Mesenchymal stem cell (in vitro differentiated cells and primary cell): ENCODE results near the gene CCDC150.

Experiments
- DNase-seq: peaks from one replicate; pipeline ENCODE4 v3.0.0-alpha.2; 2013
- H2AFZ ChIP-seq: one replicate; pipeline ENCODE4 v1.6.1; 2013; ENCODE audit warnings: low read depth, mild to moderate bottlenecking, control low read depth, inconsistent platforms, low read length, moderate library complexity
- H2AK5ac ChIP-seq: 2 replicates; pipeline ENCODE4 v1.6.1; 2013; ENCODE audit warnings: low read length, moderate library complexity, mild to moderate bottlenecking, inconsistent platforms; ENCODE audit not compliant: severe bottlenecking
- H2BK120ac ChIP-seq: one replicate; pipeline ENCODE4 v1.6.1; 2013; ENCODE audit warnings: low read depth, mild to moderate bottlenecking, inconsistent platforms, low read length, moderate library complexity
- H2BK12ac ChIP-seq, 2 experiments: one replicate each; pipeline ENCODE4 v1.6.1; 2013; ENCODE audit warnings: inconsistent platforms in 2 of 2, low read length in 2 of 2, mild to moderate bottlenecking in 2 of 2, moderate library complexity in 2 of 2, control low read depth in 1 of 2
- H2BK15ac ChIP-seq: one replicate; pipeline ENCODE4 v1.6.1; 2013; ENCODE audit warnings: mild to moderate bottlenecking, low read depth, inconsistent platforms; ENCODE audit not compliant: poor library complexity, severe bottlenecking
- H2BK5ac ChIP-seq: 2 replicates; pipeline ENCODE4 v1.6.1; 2013; ENCODE audit warnings: low read depth, mild to moderate bottlenecking, low read length, control low read depth, inconsistent platforms; ENCODE audit not compliant: poor library complexity, severe bottlenecking
- H3K14ac ChIP-seq, 2 experiments: one replicate each; pipeline ENCODE4 v1.6.1; 2013; ENCODE audit warnings: inconsistent platforms in 2 of 2, low read length in 2 of 2, control low read depth in 1 of 2, mild to moderate bottlenecking in 1 of 2, moderate library complexity in 1 of 2
- H3K18ac ChIP-seq, 2 experiments: one replicate each; pipeline ENCODE4 v1.6.1; 2013; ENCODE audit warnings: inconsistent platforms in 2 of 2, low read length in 2 of 2, control low read depth in 1 of 2, low read depth in 1 of 2, mild to moderate bottlenecking in 1 of 2
- H3K23ac ChIP-seq, 2 experiments: one replicate each; pipeline ENCODE4 v1.6.1; 2013; ENCODE audit warnings: inconsistent platforms in 2 of 2, low read length in 2 of 2, mild to moderate bottlenecking in 2 of 2, moderate library complexity in 2 of 2, control low read depth in 1 of 2
- H3K27ac ChIP-seq: 2 replicates; pipeline ENCODE4 v1.5.1; 2013; ENCODE audit warnings: mild to moderate bottlenecking, moderate library complexity, low read length, control low read depth, inconsistent platforms; ENCODE audit not compliant: poor library complexity, severe bottlenecking
- H3K27me3 ChIP-seq, 2 experiments: 2 replicates each; pipeline versions ENCODE4 v1.6.1 to v1.7.0; 2013; ENCODE audit warnings: low read length in 2 of 2, mild to moderate bottlenecking in 2 of 2, moderate library complexity in 2 of 2, control low read depth in 1 of 2, inconsistent platforms in 1 of 2; ENCODE audit not compliant: control insufficient read depth in 1 of 2, insufficient read depth in 1 of 2
- H3K36me3 ChIP-seq, 2 experiments: 2 replicates each; pipeline versions ENCODE4 v1.6.1 to v1.7.0; 2013; ENCODE audit warnings: low read length in 2 of 2, control low read depth in 1 of 2, inconsistent platforms in 1 of 2, low read depth in 1 of 2, mild to moderate bottlenecking in 1 of 2; ENCODE audit not compliant: insufficient read depth in 2 of 2, control insufficient read depth in 1 of 2
- H3K4ac ChIP-seq, 2 experiments: one replicate each; pipeline ENCODE4 v1.6.1; 2013; ENCODE audit warnings: inconsistent platforms in 2 of 2, low read length in 2 of 2, mild to moderate bottlenecking in 2 of 2, moderate library complexity in 2 of 2, control low read depth in 1 of 2, low read depth in 1 of 2
- H3K4me1 ChIP-seq: 2 replicates; pipeline ENCODE4 v1.6.1; 2013; ENCODE audit warnings: low read depth, low read length, control low read depth; ENCODE audit not compliant: control insufficient read depth, insufficient read depth
- H3K4me2 ChIP-seq: 2 replicates; pipeline ENCODE4 v1.6.1; 2013; ENCODE audit warnings: low read length, mild to moderate bottlenecking, inconsistent platforms; ENCODE audit not compliant: poor library complexity, severe bottlenecking
- H3K4me3 ChIP-seq, 2 experiments: 2 replicates each; pipeline versions ENCODE4 v1.5.1 to v1.7.0; 2013; ENCODE audit warnings: low read length in 2 of 2, mild to moderate bottlenecking in 2 of 2, control low read depth in 1 of 2, low read depth in 1 of 2; ENCODE audit not compliant: insufficient read depth in 1 of 2
- H3K79me1 ChIP-seq: replicated peaks from 2 replicates; pipeline ENCODE4 v1.6.1; 2013; ENCODE audit warnings: mild to moderate bottlenecking, control low read depth, low read length, inconsistent platforms; ENCODE audit not compliant: poor library complexity, severe bottlenecking
- H3K9ac ChIP-seq: 2 replicates; pipeline ENCODE4 v1.7.0; 2013; ENCODE audit warnings: mild to moderate bottlenecking, low read length, moderate library complexity
- H3K9me3 ChIP-seq: 2 replicates; pipeline ENCODE4 v1.7.0; 2013; ENCODE audit warnings: mild to moderate bottlenecking, low read length; ENCODE audit not compliant: control insufficient read depth
- H4K8ac ChIP-seq: one replicate; pipeline ENCODE4 v1.6.1; 2013; ENCODE audit warnings: inconsistent platforms, mild to moderate bottlenecking, low read length, moderate library complexity
- H4K91ac ChIP-seq: one replicate; pipeline ENCODE4 v1.6.1; 2013; ENCODE audit warnings: mild to moderate bottlenecking, low read length, inconsistent platforms
- WGBS: methylation state at CpG from one replicate; pipeline ENCODE4 v1.1.7; 2013; ENCODE audit warnings: mixed read lengths; 5-methylcytosine and 5-hydroxymethylcytosine counted together

CCDC150 gene

DNA sequence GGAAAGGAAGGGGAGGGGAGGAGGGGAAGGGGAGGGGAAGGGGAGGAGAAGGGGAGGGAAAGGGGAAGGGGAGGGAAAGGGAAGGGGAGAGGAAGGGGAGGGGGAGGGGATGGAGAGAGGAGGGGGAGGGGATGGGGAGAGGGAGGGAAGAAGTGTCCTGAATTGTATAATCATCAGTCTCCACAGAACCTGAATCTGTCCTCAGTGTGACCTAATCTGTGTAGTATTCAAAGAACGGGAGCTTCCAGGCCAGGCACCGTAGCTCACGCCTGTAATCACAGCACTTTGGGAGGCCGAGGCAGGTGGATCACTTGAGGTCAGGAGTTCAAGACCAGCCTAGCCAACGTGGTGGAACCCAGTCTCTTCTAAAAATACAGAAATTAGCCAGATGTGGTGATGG lies 41.1 kb upstream of the CCDC150 start:
- no peak overlapping the region for H3K27ac ChIP-seq
- H3K79me1 ChIP-seq = no peaks in the 10 kb centered on the region
- H3K18ac ChIP-seq = no peak overlapping the region
- H3K4me1 ChIP-seq = peaks cover 12% of the 10 kb centered on the region
- H3K14ac ChIP-seq = no peak overlapping the region
- no peak overlapping the region for H2BK12ac ChIP-seq
- no peak overlapping the region for H2BK15ac ChIP-seq
- DNase-seq = no peak
- H3K27me3 ChIP-seq = no peaks in the 10 kb centered on the region
- H2BK5ac ChIP-seq = no peak overlapping the region
- H3K4me3 ChIP-seq = no peak overlapping the region
- no peak overlapping the region for H4K8ac ChIP-seq
- WGBS = 94% methylated on average over 5 of the region's 5 CpGs
- no peak overlapping the region for H2AK5ac ChIP-seq
- H4K91ac ChIP-seq = no peak overlapping the region
- no peak overlapping the region for H2AFZ ChIP-seq
- H3K9me3 ChIP-seq = no peaks in the 10 kb centered on the region
- H3K9ac ChIP-seq = no peak overlapping the region
- H2BK120ac ChIP-seq = no peak overlapping the region
- peaks cover 0 to under 1% of the 10 kb centered on the region in 2 experiments for H3K36me3 ChIP-seq
- H3K23ac ChIP-seq = no peak overlapping the region
- no peak overlapping the region for H3K4ac ChIP-seq
- no peak overlapping the region for H3K4me2 ChIP-seq

DNA sequence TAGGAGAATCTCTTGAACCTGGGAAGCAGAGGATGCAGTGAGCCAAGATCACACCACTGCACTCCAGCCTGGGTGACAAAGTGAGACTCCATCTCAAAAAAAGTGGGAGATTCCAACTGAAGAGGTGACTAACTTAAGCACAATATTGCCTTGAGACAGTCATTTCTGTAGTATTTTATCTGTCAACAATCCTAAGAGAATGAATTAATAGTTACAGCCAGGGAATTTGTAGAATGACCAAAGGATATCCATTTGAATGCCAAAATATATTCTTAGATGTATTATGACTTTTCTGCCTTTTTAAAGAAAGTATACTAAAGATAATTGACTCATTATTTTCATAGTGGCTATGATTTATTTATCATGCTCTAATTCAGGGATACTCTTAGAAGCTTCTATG lies 40.7 kb upstream of the CCDC150 start:
- Histone ChIP-seq H3K4me1 (peaks cover 8% of the 10 kb centered on the region), H3K4me3 (no peak overlapping the region), H3K18ac (no peak overlapping the region), H3K14ac (no peak overlapping the region), H2BK120ac (no peak overlapping the region), H4K91ac (no peak overlapping the region), H3K79me1 (no peaks in the 10 kb centered on the region), H2BK5ac (no peak overlapping the region), H3K4me2 (no peak overlapping the region), H2BK12ac (no peak overlapping the region), H3K27me3 (no peaks in the 10 kb centered on the region), H3K36me3 (no peaks in the 10 kb centered on the region), H2AK5ac (no peak overlapping the region), H2BK15ac (no peak overlapping the region), H3K27ac (no peak overlapping the region), H4K8ac (no peak overlapping the region), H3K23ac (no peak overlapping the region), H3K9me3 (no peaks in the 10 kb centered on the region), H3K9ac (no peak overlapping the region), H3K4ac (no peak overlapping the region), H2AFZ (no peak overlapping the region)
- no peak for DNase-seq

DNA sequence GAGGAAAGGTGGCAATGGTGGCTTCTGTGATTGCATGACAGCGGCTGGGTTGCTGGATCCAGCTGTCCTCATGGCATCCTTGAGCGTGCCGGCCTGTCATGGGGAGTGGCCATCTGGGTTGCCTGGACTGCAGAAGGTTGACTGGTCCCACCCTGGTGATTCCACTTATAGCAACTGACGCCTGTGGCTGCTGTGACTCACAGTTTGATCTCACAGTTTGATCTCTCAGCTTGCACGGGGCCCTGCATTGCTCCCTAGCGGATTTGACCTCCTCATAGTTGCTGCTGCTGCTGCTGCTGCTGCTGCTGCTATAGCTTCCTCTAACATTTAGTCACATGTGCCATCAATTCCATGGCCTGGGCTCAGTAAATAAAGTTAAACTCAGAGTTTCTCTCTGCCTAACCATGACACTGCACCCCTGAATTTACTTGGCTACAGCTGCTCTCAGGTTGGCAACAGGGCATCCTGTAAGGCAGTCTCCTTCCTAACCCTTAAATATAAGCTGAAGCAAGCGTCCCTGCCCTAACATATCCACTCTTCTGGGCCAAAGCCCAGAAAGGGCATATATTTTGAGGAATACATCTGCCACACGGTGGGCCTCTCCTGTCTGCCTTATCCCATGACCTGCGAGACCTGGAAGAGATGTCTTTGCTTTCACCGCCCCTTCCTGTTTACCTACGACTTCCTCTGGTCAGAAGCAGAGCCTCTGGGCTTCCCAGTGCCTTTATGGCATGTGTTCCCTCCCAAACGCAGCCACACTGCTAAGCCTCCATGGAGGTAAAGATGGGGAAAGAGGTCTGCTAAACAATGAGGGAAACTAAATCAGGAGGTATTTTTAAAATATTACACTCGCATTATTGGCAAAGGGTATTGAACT lies 37.8 kb upstream of the CCDC150 start:
- 45% methylated on average over 11 of the region's 13 CpGs for WGBS
- H3K79me1 ChIP-seq = no peaks in the 10 kb centered on the region

DNA sequence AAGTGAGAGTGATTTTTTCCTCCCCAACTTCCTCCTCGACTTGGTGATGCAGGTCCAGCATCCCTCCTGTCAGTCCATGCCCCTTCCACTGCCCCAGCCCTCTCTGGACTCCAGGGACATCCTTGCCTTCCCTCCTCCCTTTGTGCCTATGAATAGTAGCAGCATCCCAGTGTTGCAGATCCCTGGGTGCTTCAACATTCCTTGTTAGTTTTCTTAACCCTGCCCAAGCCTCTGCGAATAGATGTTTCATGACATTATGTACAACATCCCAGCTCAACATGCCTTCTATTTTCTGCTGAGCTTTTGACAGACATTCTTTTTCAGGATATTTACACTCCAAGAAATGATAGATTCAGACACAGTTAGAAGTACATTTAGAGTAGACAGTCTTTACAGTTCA lies 35.3 kb upstream of the CCDC150 start:
- Histone ChIP-seq H3K27me3 (no peaks in the 10 kb centered on the region), H3K9ac (no peak overlapping the region), H3K4me3 (no peak overlapping the region), H3K27ac (no peak overlapping the region), H2AFZ (no peak overlapping the region), H3K4ac (no peak overlapping the region), H3K18ac (no peak overlapping the region), H2BK120ac (no peak overlapping the region), H2BK12ac (no peak overlapping the region), H3K23ac (no peak overlapping the region), H3K4me2 (no peak overlapping the region), H2AK5ac (no peak overlapping the region), H4K91ac (no peak overlapping the region), H3K79me1 (no peaks in the 10 kb centered on the region), H2BK5ac (no peak overlapping the region), H3K36me3 (no peaks in the 10 kb centered on the region), H4K8ac (no peak overlapping the region), H2BK15ac (no peak overlapping the region), H3K9me3 (no peaks in the 10 kb centered on the region), H3K14ac (no peak overlapping the region), H3K4me1 (peaks cover 11% of the 10 kb centered on the region)
- WGBS = 93% methylated on average over 2 of the region's 2 CpGs
- DNase-seq = no peak

More for the DNA sequence above, 37.8 kb upstream of the CCDC150 start:
- Histone ChIP-seq H3K4ac (peak overlapping the region in 1 of 2 experiments; percentile 22), H3K27ac (peak overlapping the region; percentile 27), H4K91ac (peak overlapping the region; percentile 52), H3K4me3 (no peak overlapping the region), H3K18ac (peak overlapping the region; percentile 75 to 94), H2BK5ac (no peak overlapping the region), H2BK15ac (no peak overlapping the region), H3K36me3 (no peaks in the 10 kb centered on the region), H4K8ac (peak overlapping the region; percentile 95), H3K9ac (peak overlapping the region; percentile 69), H3K9me3 (no peaks in the 10 kb centered on the region), H3K23ac (no peak overlapping the region), H3K4me1 (peaks cover 8% of the 10 kb centered on the region), H3K14ac (no peak overlapping the region), H2BK120ac (peak overlapping the region; percentile 73), H2BK12ac (peak overlapping the region in 1 of 2 experiments; percentile 59), H3K4me2 (no peak overlapping the region), H2AK5ac (peak overlapping the region; percentile 20), H3K27me3 (no peaks in the 10 kb centered on the region), H2AFZ (no peak overlapping the region)
- peak; percentile 99 for DNase-seq
